GM15510 (cell line): Measurements from ENCODE around the gene PLCB2.

Source experiments
- POLR2A ChIP-seq: IDR thresholded peaks from 3 replicates; pipeline ENCODE4 v1.6.1; 2011; ENCODE audit warnings: borderline replicate concordance; ENCODE audit not compliant: insufficient read length; ENCODE audit errors: extremely low read depth

Gene PLCB2

DNA sequence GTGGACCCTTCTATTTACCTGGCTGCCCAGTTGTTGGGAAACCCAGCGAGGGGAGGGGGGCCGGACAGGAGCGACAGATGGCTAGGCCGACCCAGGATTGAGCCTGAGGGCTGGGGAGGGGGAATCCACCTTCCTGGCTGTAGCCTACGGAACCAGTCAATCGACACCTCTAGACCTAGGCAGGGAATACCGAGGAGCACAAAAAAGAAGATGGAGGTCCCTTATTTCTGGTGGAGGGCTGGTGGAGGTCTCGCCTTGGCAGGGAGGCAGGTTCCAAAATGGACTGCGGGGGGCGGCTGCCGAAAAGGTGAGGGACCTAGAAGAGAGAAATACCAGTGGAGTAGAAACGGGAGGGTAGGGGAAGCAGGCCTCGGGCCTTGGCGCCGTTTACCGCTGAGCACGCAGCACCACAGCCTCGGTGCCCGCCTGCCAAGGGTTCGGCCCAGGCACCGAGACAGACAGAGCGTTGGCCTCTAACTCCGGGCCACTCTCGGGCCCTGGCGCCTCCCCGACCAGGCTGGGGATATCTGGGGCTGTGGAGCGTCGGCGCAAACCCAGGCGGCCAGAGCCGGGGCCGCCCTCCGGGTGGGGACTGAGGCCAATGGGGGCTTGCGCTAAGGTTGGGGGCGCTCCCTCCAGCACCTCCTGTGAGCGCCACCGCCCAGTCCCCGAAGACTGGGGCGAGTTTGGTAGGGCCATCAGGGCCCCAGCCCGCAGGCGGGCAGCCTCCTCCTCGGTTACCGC is 26.5 kb downstream of the PLCB2 start:
- no peak for TF ChIP-seq POLR2A

DNA sequence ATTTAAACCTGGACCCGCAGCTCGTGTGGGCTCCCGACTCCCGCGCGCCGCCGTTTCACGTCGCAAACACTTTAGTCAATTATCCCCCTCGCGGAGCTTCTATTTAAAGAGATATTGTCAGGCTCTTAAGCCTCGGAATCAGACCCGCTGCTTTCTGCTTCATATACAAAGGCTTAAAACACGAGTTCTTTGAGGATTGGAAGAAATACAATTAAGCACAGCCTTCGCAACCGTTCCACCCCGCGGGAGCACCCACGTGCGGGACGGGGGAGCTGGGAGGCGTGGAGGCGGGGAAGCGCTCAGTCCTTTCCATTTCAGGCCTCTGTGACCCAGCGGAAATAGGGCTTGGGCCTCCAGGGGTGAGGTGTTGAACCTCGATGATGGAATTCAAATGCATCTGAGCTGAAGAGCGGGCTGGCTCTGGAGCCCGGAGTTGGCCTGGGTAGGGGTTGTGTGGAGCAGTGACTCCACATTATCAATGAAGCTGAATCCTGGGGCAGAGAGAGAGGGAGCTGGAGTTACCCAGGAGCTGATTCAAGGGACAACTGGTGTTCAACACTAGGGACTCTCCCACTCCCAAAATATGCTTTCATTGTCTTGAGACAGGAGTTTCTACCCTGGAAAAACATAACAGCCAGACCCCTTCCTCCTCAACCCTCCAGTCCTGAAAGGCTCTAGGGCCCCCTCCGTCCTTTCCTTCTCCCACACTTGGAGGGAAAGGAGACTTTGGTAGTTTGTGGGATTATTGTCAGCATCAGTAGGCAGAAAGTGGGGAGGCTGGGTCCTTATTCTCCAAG is 27.3 kb downstream of the PLCB2 start:
- no peak for TF ChIP-seq POLR2A

DNA sequence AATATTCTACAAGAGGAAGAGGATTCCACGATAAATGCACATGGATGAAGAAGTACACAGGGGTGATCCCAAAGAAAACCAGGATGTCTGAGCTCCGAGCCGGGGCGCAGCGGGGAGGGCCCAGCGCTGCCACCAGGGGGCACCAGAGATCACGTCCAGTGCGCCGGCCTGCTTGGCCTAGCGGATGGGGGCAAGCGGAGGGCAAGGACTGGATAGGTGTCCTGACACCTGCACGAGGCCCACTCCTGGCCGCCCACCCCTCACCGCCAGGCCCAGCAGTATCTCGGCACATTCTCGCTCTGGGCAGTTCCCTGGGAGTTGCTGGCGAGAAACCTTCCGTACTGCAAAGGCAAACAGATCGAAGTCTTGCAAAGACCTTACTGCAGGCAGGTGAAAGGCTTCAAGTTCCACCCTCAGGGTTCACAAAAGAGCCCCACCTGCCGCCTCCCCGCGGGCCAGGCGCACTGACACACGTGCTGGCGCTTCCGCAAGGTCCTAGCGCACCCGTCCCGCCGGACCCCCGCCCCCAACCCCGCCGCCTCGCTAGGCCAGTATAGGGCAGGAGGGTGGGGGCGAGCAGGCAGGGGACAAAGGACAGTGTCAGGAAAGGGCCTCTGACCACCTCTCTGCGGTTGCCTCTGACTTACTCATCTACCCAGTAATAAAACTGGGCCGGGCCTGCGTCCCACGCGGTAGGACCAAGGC is 28.1 kb downstream of the PLCB2 start:
- no peak for TF ChIP-seq POLR2A

DNA sequence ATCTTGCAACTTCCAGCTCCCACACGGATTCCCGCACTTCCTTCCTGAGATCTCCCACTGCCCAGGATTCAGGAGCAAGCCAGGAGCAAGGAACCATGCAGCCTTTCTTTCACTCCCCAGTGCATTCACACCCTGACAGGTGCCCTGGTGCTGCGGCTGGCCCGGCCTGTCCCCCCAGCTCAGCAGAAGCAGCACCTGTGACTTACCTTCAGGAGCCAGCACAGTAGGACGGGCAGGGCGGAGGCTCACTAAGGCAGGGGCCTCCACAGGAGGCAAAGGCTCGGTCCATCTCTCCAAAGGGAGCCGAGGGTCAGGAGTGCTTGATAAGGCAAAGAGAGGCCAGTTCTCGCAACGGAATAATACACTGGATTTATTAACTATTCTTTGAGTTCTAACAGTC is 29.7 kb downstream of the PLCB2 start:
- TF ChIP-seq POLR2A, result no peak

DNA sequence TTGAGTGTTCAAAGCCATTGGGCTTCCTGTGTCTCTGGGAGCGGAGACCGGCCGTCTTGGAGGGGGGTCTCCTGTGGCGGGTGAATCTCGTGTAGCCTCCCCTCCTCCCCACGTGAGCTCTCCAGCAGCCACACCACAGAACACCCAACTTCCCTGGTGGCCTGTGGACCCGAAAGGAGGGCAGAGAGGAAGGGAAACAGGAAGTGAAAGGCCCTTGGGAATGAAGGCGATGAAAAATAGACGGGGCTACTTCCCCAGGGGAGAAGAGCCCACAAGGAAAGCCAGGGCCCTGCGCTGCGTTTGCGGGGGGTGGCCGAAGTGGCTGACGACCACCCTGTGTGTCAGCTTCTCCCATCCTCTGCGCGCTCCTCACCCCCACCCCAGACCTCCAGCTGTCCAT is 30.3 kb downstream of the PLCB2 start:
- no peak for TF ChIP-seq POLR2A

DNA sequence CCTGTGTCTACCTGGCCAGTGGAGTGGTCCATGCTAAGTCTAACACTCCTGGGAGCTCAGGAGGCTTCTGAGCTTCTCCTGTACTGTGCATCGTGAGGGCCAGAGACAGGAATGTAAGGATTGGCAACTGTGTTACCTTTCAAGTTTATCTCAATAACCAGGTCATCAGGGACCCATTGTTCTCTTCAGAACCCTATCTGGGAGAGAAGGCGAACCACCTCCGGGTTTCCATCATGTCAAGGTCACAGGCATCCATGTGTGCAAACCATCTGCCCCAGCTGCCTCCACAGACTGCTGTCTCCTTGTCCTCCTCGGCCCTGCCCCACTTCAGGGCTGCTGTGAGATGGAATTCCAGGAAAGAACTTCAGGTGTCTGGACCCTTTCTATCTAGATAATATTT is 30.8 kb downstream of the PLCB2 start:
- TF ChIP-seq POLR2A, result no peak

DNA sequence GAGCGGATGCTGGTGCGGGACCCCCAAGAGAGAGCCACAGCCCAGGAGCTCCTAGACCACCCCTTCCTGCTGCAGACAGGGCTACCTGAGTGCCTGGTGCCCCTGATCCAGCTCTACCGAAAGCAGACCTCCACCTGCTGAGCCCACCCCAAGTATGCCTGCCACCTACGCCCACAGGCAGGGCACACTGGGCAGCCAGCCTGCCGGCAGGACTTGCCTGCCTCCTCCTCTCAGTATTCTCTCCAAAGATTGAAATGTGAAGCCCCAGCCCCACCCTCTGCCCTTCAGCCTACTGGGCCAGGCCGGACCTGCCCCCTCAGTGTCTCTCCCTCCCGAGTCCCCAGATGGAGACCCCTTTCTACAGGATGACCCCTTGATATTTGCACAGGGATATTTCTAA is 31.8 kb downstream of the PLCB2 start:
- no peak for TF ChIP-seq POLR2A

DNA sequence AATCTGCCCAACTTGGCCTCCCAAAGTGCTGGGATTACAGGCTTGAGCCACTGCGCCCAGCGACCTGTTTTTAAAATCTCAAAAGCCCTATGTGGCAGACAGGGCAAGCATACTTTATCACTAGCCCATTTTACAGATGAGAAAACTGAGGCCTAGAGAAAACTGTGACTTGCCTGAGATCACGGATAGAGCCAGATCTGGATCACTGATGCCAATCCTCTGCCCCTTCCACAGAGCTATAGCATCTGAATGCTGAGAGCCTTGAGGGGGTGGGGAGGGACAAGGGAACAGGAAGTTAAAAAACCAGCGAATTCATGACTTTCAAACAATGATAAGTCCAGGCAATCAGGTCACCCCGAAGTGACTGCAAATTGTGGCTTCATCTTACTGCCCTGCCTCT is 32.2 kb downstream of the PLCB2 start:
- no peak for TF ChIP-seq POLR2A

DNA sequence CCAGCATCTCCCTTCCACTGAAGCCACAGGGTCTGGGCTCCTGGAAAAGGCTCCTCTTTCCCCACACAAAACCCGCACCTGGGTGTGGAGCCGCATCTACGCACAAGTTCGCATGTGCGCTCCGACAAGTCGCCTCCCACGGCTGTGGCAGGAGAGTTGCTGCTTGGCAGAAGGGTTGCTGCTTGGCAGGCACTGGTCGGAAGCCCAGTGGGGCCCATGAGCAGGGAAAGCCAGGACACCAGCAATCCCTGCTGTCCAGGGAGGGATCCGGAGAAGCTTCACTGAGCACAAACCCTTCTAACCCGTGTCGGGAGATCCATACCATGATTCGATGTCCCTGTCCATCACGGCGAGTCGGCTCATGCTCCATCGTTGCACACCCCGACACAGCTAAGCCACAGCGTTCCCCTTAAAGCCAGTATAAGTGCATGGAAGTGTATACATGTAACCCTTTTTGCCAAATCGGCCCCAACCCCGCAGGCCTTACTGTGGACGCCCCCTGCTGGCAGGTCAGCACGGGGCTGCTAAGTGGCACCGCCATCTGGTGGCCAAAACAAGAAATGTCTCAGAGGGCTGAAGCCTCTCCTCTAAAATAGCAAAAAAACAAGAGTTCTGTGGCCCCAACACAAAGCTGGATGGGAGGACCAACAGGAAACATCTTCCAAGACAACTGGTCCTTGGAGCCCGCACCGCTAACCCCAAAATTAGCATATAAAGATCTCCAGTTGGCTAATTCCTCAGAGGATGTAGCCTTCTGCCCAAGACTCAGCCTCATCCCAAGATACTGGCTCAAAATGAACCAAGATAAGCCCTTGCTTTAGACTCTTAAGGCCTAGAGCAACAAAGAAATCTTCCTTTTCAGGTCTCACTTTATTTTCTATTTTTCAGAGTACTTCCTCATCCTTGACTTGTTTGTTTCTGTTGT is 33.1 kb downstream of the PLCB2 start:
- no peak for TF ChIP-seq POLR2A

DNA sequence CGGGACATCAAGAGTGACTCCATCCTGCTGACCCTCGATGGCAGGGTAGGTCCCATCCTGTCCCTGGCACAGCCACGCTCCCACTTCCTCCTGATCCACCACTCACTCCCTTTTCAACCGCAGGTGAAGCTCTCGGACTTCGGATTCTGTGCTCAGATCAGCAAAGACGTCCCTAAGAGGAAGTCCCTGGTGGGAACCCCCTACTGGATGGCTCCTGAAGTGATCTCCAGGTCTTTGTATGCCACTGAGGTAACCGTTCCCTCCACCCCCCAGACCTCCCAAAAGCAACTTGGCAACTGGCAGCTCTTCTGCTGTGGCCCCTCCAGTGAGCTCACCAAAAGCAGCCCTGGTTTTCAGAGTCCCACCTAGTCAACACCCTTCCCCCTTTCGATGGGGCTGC is 34.3 kb downstream of the PLCB2 start:
- TF ChIP-seq POLR2A, result no peak

DNA sequence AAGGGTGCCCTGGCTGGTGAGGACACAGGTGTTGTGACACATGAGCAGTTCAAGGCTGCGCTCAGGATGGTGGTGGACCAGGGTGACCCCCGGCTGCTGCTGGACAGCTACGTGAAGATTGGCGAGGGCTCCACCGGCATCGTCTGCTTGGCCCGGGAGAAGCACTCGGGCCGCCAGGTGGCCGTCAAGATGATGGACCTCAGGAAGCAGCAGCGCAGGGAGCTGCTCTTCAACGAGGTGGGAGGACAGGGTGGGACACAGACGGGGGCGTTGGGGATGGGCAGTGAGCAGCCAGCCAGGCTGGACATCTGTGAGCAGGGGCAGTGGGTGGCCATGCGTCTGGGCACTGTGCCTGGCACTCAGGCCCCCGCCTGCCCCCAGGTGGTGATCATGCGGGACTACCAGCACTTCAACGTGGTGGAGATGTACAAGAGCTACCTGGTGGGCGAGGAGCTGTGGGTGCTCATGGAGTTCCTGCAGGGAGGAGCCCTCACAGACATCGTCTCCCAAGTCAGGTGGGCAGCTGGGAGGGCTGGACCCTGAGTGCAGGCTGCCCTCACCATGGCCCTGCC is 35.2 kb downstream of the PLCB2 start:
- no peak for TF ChIP-seq POLR2A

DNA sequence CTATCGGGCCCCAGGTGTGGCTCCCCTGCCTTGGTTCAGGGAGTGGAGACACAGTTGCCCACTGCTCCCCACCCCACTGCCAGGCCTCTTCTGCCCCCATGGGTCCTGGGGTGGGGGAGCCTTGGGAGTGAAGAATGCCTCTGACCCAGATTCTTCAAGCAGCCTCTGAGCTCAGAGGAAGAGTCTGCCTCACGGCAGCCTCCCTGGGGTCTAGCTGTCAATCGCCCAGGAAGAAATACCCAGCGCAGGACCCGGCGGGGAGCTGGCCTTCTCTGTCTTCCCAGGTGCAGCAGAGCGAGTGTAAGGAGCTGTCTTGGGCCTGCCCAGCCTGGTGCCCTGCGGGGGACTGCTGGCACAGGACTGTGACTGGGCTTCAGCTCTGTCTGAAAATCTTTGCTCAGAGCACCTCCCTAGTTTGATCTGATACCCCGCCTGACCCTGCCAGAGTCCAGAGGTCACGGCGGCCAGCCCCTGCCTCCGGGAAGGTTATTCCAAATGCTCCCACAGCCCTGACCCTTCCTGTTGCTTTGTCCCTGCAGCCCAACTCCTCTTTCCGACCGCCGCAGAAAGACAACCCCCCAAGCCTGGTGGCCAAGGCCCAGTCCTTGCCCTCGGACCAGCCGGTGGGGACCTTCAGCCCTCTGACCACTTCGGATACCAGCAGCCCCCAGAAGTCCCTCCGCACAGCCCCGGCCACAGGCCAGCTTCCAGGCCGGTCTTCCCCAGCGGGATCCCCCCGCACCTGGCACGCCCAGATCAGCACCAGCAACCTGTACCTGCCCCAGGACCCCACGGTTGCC is 35.9 kb downstream of the PLCB2 start:
- TF ChIP-seq POLR2A, result no peak

DNA sequence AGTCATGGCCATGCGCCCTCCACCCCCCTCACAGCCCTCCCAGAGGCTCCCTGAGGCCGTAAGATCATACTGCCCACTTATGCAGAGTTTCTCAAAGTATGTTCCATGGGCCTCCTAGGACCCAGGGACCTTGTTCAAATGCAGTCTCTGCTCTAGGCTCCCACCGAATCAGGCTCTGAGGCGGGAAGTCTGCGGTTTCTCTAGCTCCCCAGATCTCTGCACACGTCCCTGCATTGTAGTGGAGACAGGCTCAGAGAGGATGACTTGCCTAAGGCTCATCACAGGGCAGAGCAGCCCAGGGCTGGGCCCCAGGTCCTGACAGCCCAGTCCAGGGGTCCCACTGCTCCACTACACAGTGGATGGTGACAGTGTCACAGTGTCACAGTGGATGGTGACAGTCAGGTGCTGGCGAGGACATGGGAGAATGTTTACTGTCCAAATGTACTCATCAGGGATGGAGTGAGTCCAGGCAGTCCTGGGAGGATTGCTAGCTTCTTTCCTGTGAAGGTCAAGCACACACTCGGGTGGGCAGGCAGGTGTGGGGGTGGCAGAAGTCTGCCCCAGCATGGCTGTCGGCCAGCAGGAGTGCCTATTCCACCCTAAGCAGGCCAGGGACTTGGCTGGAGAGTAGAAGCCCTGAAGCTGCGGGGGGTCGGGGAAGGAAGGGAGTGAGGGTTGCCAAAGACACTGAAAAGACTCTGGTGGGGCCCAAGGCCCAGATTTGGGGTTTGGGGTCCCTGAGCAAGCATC is 37.3 kb downstream of the PLCB2 start:
- no peak for TF ChIP-seq POLR2A
